Stimulated activated CD8-positive, alpha-beta memory T cell treated with anti-CD3 and anti-CD28 coated beads, Interleukin-12 subunit alpha, Interleukin-12 subunit beta, amount 100 ng/mL, for 24 hours (primary cell): Measurements from ENCODE around the gene SAC3D1.
A peak's percentile ranks its signal among the peaks of the same experiment; 100 is the strongest.

Experiments
- DNase-seq: peaks from one replicate; pipeline ENCODE4 v3.0.0-alpha.2; 2020; ENCODE audit errors: extremely low read depth

SAC3D1 gene

DNA sequence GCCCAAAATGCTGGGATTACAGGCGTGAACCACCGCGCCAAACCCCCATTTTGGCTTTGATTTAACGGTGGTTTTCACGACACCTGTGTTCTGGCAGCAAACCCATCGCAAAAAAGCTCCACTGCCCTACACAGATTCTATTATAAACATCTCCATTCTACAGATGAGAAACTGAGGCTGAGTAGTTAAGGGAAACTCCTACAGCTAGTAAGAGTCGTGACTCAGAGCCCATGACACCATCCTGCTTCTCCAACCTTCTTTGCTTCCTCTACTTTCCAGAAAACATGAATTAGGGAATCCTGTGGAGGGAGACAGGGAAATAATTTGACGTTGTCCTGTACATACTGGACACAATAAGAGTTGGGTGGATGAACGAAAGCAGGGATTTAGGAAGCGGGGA lies 14.2 kb upstream of the SAC3D1 start:
- DNase-seq = no peak

DNA sequence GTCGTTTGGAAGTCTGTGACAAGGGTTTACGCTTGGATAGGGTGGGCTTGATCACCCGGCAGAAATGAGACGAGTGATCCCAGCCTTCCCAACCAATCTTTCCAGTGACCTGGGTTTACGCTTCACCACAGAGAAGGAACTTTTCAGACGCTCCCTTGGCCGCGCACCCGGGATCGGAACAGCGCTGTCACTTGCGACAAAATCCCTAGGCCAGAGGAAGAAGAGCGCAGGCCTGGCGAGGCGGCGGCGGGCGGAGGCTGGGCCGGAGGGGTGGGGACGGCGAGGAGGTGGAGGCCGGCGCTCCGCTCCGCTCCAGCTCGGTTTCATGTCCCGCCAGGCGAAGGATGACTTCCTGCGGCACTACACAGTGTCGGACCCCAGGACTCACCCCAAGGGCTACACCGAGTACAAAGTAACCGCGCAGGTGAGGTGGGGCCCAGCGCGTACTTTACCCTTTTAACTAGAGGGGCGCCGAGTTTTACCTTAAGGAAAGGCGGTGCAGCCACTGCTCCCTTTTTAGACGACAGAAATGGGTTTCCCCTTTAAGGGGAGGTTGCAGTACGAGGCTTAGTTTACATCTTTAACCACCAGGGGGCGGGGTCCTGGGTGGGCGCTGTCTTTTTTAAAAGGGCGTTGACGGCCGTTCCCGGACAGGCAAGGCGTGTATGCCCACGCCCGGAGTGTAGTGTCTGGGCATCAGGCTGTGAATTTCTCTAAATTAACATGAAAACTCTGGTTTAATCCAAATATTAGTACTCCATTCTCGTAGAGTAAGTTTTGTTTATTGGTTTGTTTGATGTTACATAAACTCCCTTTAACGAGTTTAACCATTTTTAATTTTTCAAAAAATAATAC lies 13.6 kb upstream of the SAC3D1 start, which contains the start of gene SNX15:
Gene SNX15, plus strand, starts transcription at position 227 of the 855 bp plus-strand sequence. Its CDS starts 99 bp downstream, at position 326.
- peak; percentile 76 for DNase-seq

- DNase-seq = no peak
These were observed 8.8 kb upstream of the SAC3D1 start for GRCh38 chr11:65032216-65032615.

GRCh38 chr11:65034423-65034822 lies 6.6 kb upstream of the SAC3D1 start:
- DNase-seq = no peak

DNA sequence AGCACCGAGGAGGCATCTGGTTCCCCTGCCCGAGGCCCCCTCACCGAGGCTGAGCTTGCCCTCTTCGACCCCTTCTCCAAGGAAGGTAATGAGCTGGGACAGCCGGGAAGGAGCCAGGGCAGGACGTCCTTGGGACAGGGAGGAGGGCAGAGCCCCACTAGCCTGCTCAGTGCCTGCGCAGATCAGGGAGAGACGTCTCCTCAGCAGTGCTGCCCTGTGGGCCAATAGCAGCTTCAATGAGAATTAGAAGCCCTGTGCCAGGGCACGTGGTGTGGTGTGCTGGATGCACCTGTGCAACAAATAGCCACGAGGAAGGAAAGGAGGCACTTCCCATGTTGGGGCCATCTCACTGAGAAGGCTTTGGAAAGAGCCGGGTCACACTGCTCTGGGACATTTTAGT lies 5.4 kb upstream of the SAC3D1 start:
- DNase-seq = no peak

GRCh38 chr11:65036931-65037330 lies 4.1 kb upstream of the SAC3D1 start:
- no peak for DNase-seq

- no peak for DNase-seq
These were observed 527 bp upstream of the SAC3D1 start for GRCh38 chr11:65040520-65040846.

- no peak for DNase-seq
These were observed 1.9 kb downstream of the SAC3D1 start for GRCh38 chr11:65042891-65043290.

GRCh38 chr11:65043881-65044501 lies 3.0 kb downstream of the SAC3D1 start:
- DNase-seq = no peak

DNA sequence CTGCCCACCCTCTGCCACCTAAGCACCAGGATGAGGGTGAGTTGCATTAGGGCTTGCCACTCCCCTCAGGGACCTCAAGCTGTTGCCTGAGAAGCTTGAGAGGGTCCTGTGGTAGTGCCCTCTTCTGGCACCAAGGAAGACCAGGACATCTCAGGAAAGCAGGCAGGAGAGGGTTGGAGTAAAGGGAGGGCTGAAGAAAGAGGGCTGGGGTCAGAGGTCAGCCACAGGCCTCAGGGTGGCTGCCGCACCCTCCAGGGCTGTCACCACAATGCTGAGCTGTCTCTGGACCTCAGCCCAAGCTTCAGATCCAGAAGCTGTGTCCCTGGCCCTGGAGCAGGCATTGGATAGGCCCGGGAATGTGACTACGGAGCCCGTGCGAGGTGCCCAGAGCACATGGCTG lies 4.1 kb downstream of the SAC3D1 start:
- no peak for DNase-seq

- no peak for DNase-seq
These were observed 4.7 kb downstream of the SAC3D1 start for GRCh38 chr11:65045728-65046127.

GRCh38 chr11:65047581-65048422 lies 6.8 kb downstream of the SAC3D1 start:
- no peak for DNase-seq

- DNase-seq = no peak
These were observed 10.4 kb downstream of the SAC3D1 start for GRCh38 chr11:65051398-65051858.

GRCh38 chr11:65053827-65054508 lies 13.0 kb downstream of the SAC3D1 start:
- no peak for DNase-seq

DNA sequence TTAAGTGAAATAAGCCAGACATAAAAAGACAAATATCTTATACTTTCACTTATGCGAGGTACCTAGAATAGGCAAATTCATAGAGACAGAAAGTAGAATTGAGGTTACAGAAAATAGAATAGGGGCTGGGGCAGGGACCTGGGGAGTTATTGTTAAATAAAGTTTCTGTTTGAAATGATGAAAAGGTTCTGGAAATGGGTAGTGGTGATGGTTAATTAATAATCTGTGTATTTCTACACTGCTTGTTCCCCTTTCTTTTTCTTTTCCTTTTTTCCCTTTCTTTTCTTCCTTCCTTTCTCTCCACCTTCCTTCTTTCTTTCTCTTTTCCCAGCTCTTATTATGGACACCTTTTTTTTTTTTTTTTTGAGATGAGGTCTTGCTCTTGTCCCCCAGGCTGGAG lies 14.5 kb downstream of the SAC3D1 start:
- no peak for DNase-seq

- DNase-seq = no peak
These were observed 16.0 kb downstream of the SAC3D1 start for GRCh38 chr11:65056999-65057398.

GRCh38 chr11:65057526-65057925 lies 16.5 kb downstream of the SAC3D1 start:
- no peak for DNase-seq

- no peak for DNase-seq
These were observed 17.0 kb downstream of the SAC3D1 start for GRCh38 chr11:65058012-65058411.

DNA sequence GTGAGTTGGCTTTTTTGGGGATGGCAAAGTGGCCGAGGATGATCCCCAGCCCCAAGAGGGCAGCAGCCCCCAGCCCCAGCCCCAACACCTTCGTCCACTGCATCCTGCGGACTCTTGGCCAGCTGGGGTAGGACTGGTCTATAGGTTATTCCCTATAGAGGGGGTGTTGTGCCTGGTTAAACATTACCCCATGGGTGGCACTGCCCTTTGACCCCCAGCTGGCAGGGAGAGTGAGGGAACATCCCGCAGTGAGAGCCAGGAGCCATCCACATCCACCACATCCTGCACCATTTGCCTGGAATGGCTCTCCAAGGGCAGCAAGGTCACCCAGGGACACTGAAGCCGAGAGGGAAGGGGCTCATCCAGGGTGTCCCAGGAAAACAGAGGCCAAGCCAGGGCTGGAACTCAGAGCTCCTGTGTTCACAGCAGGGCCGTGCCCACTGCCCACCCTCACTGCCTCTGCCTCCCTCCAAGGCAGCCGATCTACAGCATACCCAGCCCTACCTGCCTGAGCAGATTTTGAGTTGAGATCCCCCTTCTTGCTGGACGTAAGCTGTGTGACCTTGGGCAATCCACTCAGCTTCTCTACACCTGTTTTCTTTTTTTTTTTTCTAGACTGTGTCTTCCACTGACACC lies 17.5 kb downstream of the SAC3D1 start, which contains the start of gene NAALADL1:
Gene NAALADL1, minus strand, starts transcription at position 135 of the 636 bp plus-strand sequence. Its CDS starts 32 bp downstream, at position 103.
- no peak for DNase-seq

DNA sequence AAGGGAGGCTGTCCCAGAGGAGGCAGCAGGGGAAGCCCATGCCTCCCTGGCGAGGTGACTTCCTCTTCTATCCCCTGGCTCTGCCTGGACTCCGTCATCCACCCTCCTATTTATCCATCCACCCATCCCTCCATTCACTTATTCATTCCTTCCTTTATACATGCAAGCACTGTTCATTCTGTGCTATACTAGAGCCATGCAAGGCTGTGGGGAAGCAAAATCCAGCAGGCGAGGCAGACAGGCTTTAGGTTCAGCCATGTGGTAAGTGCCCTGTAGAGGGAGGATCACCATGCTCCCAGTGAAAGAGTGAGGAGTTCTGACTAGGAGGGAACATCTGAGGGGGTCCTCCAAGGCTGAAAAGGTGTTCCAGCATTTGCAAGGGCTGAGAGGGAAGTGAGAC lies 18.5 kb downstream of the SAC3D1 start:
- DNase-seq = no peak
